CD4-positive, alpha-beta T cell treated with Interleukin-1 beta for 1 hour (primary cell): Measurements from ENCODE around the gene PARD3B.
"Not testable (repeated sequence)": the region's sequence is repeated elsewhere in the genome, so short reads cannot be mapped to it uniquely, and the experiment has no call there.

Source experiments
- DNase-seq, 2 donors: peaks; one replicate each; pipeline ENCODE4 v3.0.0-alpha.2; 2020 to 2022

The PARD3B gene

DNA sequence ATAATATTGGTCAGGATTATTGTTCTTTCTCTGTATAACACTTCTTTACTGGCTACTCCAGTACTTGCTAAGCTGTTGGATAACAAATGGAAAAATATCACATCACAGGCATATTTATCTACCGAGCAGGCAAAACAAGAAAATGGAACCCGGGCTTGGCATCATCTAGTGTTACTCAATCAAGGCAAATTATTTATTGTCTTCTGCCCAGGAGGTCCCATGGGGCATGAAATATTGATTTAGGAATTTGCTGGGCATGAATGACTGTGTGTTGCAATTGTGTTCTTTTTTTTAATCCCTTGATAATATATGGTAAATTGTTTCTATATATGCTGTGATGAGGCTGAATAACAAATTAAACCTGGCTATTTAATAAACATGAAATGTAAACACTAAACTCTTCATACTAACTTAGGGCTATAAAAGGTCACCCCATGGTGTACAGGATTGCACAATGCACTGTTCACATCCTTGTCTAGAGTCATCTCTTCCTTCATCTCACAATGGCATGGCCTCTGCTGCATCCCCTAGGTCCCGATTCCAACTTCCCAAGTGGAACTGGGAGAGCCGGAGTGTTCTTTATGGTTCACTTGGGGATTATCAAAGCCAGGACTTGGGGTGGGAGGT is 2.2 kb upstream of the PARD3B start:
- no peak for DNase-seq

DNA sequence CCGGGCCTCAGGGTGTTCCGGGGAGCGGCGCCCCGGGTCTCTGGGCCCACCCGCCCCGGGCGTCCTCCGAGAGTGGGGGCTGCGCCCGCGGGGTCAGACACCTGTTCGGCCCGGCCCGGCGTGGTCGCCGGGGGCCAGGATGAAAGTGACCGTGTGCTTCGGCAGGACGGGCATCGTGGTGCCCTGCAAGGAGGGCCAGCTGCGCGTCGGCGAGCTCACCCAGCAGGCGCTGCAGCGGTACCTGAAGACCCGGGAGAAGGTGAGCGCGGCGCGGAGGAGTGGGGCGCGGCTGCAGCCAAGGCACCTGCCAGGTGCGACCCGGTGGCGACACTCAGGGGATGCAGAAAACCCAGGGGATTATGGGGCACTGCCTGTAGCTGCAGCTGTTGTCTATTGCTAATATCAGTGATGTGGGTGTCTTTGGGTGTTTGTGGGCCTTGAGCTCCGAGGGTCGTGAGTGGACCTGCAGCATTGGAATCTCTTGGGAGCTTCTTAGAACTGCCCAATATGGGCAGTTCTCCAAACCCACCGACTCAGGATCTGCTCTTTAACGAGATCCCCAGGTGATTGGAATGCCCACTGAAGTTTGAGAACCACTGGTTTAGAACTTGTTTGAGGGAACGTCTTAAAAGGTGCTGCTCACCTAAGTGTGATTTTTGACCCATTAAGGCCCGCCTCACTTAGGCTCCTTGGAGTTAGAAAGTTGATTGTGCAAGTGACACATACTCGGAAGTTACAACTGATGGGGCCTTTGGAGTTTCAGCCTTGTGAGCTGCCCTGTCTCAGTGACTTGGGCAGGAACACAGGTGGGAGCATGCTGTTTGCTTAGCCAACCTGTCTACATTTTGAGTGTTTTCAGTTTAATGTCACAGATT is 823 bp downstream of the PARD3B start:
- DNase-seq = no peak

DNA sequence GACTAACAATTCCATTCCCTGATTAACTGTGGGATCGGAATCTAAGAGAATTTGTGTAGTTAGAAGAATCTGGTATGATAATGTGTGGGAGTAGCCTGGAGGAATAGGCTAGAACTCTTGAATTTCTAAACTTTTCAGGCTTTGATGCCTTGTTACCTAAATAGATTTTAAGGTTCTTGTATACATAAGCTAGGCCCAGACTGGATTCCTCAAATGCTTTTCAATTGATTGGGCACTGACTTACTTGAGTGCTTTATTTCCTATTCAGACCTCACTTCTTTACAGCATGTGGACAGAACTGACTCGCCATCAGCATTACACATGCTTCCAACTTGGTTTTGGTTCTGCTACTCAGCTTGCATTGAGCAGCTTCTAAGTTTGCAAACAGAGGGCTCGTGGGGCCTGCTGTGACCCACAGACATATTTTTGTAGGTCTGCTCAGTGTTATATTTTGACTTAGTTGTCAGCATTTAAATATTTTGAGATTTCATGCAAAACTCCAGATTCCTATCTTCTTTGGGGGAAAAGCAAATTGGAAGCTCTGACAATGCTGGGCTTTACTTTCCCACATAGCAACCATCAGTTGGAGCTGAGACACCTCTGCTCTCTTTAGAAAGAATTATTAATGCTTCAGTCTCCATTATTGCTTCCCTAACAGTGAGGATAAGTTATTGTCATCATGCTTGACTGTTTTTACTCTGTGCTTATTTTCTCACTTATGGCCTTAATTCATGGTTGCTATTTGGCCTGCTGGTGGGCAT is 5.7 kb downstream of the PARD3B start:
- DNase-seq = no peak

DNA sequence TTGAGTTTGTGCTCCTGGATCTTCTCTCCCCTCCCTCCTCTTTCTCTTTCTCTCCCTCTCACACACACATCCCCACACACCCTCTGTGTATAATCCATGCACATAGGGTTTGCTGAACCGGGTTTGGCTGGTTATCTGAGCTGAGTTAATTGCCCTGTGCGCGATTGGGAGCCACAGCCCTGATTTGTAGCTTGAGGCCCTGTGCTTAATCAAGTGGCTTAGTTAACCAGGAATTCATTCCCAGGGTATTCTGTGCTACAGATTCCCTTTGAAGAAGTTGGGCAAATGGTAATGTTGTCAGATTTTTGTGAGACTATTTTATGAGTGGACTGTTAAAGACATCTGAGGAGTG is 6.2 kb downstream of the PARD3B start:
- DNase-seq = no peak

DNA sequence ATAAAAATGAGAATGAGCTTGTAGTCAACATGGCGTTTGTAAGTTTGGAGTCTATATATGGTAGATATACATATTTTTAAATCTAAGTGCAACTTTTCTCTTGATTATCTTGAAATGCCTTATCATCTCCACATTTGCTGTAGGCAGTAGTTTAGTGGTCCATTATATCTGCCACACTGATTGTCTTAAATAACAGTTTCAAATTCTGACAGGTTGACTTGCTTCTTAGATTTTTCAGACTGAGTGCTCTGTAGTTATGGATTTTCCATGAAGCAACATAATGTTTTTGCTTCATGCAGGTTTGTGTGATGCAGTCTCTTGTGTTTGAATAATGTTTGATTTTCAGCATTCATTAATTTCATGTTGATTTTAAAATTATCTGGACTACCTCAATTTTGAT is 12.3 kb downstream of the PARD3B start:
- no peak for DNase-seq

DNA sequence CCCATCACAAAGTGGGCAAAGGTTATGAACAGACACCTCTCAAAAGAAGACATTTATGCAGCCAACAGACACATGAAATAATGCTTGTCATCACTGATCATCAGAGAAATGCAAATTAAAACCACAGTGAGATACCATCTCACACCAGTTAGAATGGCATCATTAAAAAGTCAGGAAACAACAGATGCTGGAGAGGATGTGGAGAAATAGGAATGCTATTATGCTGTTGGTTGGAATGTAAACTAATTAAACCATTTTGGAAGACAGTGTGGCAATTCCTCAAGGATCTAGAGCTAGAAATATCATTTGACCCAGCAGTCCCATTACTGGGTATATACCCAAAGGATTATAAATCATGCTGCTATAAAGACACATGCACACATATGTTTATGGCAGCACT is 14.1 kb downstream of the PARD3B start:
- DNase-seq = not testable (repeated sequence)

DNA sequence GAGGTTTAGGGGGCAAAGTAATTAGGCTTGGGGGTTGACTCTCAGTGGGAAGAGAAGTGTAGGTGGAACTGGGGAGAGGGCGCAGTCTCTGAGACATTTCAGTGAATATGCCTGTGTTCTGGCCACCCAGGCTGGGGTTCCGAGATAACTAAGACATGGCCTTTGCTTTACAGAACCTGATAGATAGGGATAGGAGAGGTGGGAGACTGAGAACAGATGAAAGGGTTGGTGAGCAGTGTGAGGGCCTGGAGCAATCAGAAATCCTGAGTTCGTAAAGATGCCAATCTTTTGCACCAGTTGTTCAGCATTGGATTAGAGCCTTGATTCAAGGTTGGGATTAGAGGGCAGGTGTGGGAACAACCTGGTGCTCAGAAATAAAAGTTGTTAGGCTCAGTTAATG is 15.6 kb downstream of the PARD3B start:
- DNase-seq = no peak

DNA sequence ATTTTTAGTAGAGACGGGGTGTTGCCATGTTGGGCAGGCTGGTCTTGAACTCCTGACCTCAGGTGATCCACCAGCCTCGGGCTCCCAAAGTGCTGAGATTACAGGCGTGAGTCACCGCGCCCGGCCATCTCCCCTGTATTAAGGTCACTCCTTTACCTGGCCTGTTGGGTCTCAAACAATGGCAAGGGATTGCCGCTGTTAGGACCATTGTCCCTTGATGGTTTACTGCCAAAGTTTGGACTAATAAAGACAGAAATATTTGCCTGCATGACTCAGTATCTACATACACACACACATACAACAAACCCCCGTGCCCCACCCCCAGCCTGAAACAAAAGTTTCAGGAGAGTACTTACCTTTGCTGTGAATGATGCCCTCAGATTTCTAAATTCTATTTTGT is 16.5 kb downstream of the PARD3B start:
- DNase-seq = no peak

DNA sequence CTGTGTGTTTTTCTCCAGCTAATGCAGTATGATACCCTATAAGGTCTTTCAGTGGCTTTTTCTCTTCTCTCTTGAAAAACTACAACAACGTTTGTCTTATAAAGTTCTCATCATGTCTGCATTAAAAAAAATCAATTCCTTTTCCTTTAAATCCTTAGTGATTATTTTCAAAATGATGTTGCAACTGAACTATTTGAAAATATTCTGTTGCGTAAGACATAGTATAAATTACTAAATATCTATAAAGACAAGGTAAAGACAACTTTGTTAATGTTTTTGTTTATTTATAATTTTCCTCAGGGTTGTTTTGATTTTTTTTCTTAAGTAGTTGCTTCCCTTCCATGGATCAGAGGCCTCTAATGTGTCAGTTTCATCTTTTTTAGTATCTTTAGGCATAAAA is 21.2 kb downstream of the PARD3B start:
- no peak for DNase-seq

DNA sequence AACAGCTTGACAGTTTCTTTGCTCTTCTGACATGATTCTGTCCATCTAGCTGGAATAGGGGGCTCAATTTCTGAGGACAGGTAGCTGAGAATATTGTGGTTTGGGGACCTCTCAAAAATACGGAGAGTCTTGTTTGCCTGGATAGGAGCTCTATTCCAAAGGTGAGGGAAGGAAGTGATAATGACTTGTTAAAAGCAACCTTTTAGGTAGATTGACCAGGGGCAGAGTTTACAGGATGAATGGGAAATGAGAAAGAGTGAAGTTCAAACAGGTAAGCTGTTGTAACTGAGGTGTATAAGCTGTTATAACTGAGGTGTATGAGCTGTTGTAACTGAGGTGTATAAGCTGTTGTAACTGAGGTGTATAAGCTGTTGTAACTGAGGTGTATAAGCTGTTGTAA is 25.1 kb downstream of the PARD3B start:
- DNase-seq = no peak

DNA sequence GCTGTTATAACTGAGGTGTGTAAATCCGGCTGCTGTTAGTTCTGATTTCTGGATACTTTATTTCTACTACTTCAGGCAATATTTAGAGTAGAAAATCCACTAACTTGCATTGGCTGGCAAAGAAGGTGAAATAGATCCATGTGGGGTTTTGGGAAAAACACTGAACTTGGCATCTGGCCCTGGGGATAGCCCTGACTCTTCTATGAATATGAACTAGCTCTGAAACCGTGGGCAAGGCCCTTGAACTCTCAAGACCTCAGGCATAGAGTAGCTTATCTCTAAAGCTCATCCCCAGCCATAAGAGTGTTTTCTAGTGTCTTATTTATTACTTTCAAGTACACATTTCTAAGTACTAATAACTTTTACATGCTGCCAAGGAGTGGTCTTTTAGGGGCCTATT is 25.8 kb downstream of the PARD3B start:
- no peak for DNase-seq

DNA sequence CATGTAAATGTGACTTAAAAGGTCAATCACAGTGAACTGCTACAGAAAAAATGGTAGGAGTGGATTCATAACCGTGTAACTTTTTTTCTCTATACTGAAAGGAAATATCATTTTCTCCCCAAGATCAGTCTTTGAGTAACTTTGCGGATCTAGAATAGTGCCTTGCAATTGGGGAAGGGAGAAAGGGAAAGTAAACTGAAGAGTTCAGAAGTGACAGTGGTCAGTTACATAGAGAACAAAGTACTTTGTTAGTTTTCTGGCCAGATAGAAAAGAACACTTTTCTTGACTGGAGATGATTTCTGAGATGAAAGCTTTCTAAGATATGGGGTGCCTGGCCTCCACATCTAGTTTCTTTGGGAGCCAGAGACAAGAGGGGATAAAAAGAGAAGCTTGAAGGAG is 26.6 kb downstream of the PARD3B start:
- no peak for DNase-seq

DNA sequence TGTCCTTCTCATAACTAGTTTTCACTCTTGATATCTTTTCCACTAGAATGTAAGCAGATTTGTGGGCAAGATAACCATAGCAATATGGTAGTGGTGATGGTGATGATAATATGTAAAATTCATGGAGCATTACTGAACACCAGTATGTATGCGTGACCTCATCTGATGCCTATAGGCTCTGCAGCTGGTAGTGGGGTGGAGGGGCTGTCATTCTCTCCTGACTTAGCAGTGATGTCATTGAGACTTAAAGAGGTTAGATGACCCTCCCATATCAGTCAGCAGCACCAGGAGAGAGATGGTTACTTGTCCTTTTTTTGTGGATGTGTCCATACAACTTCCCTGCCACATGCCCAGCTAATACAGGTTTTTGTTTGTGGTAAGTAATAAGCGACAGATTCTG is 27.9 kb downstream of the PARD3B start:
- DNase-seq = no peak

DNA sequence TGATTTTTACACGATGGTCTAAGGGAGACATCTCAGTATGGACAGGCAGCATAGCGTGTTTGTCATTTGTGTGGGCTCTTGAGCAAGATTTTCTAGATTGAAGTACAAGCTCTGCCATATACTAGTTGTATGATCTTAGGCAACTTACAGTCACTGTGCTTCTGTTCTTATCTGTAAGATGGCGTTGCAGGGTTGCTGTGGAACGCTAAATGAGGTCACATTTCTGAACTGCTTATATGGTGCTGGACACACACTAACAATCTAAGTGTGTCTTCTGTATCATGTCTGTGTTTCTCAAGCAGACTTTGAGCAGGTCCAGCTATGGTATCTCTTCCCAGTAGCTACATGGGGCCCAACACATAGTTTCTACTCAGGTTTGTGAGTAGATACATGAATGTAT is 29.2 kb downstream of the PARD3B start:
- no peak for DNase-seq

DNA sequence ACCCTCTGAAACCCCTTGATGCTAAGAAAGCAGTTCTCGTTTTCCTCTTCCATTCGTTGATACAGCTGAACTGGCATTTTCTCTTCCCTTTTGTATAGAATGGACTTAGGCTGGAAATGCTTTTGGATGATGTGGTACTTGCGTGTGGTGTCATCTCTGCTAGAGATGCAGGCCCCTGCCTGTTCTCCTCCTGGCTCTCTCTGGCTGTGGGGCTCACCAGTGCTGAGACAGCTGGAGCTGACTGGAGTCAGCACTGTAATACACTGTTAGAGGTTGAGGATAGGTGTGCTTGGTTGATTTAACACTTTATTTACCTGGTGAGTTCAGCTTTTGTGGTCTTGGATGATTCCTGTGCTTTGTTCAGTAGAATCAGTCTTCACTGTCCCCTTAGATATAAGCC is 30.2 kb downstream of the PARD3B start:
- no peak for DNase-seq

DNA sequence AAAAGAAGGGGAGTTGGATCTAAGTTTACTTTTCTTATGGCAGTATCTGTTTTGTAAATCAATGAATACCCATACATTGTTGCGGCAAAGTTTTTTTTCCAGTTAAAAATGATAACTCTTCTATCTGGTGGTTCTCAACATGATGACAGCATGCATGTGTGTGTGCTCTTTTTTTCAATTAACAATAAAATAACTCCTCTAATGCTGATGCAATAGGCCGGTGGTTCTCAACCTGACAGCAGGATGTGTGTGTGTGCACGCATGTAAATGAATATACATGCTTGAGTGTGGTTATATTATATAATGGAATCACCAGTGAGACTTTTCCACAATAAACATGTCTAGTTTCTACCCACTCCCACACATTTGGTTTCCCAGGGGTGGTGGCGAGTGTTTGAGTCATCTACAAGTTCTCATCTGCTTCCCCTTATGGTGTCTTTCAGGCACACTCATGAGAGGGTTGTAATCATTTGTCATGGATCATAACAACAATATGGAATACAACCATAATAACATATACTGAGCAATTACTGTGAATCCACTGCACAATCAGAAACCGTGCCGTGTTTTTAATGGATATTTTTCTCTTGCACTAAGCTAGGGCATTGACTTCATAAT is 31.2 kb downstream of the PARD3B start:
- no peak for DNase-seq

DNA sequence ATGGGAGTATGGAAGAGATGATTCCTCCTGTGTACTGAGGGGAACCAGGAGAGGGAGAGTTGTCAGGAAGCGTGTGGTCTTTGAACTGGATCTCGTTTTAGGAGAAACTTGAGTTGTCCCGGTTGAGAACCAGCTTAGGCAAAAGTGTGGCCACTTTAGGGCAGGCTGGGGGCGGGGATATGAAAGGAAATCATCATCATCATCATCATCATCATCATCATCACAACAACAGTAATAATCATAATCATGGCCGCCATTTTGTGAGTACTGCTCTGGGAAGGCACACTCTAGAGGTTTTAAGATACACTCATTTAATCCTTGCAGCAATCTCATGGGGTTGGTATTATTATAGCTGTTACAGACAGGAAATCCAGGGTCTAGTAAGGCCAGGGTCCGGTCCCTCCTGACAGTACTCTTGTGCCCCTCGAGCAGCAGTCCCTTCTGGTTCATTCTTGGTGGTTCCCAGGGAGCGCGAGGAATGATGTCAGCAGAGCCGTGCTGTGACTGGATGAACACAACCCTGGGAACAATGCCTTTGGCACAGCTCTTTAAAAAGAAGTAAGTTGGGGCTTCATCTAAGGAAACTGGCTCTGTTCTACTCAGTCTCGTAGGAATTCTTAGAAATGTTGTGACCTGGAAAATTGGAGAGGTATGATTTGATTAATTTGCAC is 33.8 kb downstream of the PARD3B start:
- no peak for DNase-seq

DNA sequence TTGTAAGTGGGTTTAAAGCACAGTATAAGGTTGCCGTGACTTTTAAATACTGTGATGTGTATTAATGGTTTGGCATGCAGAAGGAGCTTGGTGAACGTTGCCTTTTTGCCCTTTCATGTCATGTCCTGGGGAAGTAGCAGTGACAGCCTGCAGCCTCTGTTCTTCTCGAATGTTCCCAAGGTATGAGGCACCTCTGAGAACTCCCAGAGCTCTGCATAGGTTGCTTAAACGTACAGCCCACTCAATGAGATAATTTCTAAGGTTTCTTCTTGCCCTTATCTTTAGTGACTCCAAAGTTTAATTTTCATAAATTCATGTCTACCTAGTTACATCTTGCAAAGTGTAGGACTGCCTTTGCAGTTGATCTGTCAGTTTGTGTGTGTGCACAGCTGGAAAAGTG is 36.7 kb downstream of the PARD3B start:
- no peak for DNase-seq

DNA sequence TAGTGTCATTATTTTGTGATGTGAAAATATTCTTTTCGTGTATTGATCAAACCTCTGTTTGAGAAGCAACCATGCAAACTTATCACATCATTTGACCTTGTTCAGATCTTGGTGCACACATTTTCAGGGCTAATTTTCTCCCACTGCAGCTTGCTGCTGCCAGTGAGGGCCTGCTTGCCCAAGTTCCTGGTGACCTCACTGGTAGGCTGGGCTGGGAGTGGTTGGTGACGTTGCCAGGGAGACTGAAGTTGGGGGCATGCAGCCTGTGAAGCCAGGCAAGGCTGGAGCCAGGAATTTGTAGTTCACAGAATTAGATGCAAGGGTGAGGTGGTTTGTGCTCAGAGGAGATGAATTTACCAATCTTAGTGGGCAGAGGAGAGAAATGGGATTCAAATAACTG is 38.5 kb downstream of the PARD3B start:
- no peak for DNase-seq

DNA sequence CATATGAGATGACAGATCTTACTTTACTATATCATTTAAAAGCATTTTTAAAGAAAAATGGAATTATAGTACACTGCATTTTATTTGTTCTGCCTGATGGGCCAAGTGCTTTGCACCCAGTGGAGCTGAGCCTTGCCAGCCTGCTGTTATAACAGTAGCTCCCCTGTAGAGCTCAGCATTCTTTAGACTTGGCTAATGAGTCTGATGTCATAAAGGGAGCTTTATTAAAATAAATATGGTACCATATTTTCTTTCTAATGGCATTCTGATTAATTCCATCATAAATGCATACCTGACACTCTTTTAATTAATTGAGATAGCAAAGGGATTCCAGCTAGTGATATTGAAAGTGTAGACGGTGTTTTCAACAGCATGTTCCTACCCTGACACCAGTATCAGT is 40.7 kb downstream of the PARD3B start:
- no peak for DNase-seq

DNA sequence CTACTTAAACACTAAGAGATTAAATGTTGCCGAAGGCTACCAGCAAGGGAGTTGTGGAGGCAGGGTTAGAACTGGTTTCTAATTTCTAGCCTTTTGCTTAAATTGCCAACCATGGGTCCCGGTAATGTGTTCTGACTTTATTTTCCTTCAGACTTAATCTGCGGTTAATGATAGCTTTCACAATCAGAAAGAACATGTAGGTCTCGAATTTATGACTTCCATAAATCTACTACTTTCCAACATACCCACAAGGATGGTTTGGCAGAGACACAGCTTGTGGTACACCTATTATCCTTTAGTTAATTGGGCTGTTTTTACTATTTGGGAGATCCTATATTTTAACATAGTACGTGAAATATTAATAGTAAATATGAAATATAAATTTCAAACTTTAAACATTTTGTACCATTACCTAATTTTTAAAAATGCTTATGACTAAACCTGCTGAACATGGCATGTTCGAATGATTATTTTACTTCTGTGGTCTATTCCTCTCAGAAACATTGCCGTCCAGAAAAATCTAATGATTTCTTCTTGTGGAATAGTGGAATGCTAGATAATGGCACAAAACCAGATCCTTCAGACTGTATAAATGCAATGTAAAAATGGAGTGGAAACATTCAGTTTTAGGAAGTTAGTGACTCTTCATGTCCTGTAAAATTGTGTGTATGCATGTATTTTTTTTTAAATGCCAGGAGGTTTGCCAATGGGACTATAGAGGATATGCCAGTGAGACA is 41.3 kb downstream of the PARD3B start:
- no peak for DNase-seq

DNA sequence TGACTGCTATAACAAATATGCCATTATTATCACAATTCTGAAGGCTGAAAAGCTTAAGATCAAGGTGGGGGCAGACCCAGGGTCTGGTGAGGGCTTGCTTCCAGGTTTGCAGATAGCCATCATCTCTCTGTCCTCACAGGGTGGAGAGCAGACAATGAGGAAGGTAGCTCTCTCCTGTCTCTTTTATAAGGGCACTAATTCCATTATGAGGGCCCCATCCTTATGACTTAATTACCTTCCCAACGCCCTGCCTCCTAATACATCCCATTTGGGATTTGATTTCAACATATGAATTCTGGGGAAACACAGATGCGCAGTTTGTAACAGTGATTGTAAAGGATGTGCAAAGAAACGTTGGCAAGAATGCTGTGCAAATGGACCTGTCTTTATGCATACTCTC is 44.8 kb downstream of the PARD3B start:
- DNase-seq = no peak
